Stimulated activated CD8-positive, alpha-beta memory T cell treated with anti-CD3 and anti-CD28 coated beads, Interleukin-7, amount 100 ng/mL, for 24 hours (primary cell): ENCODE results near the gene RSPO4.
A peak's percentile ranks its signal among the peaks of the same experiment; 100 is the strongest.

ENCODE experiments used
- DNase-seq: peaks from one replicate; pipeline ENCODE4 v3.0.0-alpha.2; 2020; ENCODE audit warnings: low read depth

The RSPO4 gene

GRCh38 chr20:967796-968742 is 34.0 kb downstream of the RSPO4 start:
- DNase-seq: no peak

GRCh38 chr20:965956-966355 is 36.2 kb downstream of the RSPO4 start:
- no peak for DNase-seq

GRCh38 chr20:963795-964194 is 38.3 kb downstream of the RSPO4 start:
- DNase-seq: no peak

GRCh38 chr20:962683-963082 is 39.4 kb downstream of the RSPO4 start:
- DNase-seq: no peak

- DNase-seq: no peak
Measured at GRCh38 chr20:962223-962622, 39.9 kb downstream of the RSPO4 start.

GRCh38 chr20:961768-962167 is 40.3 kb downstream of the RSPO4 start:
- no peak for DNase-seq

- no peak for DNase-seq
Measured at GRCh38 chr20:959996-960615, 42.0 kb downstream of the RSPO4 start.

GRCh38 chr20:958936-959815 is 42.9 kb downstream of the RSPO4 start:
- no peak for DNase-seq

- no peak for DNase-seq
Measured at GRCh38 chr20:957544-957943, 44.6 kb downstream of the RSPO4 start.

- peak; percentile 52 for DNase-seq
Measured at GRCh38 chr20:956330-956951, 45.7 kb downstream of the RSPO4 start.

- no peak for DNase-seq
Measured at GRCh38 chr20:955656-956055, 46.5 kb downstream of the RSPO4 start.

- no peak for DNase-seq
Measured at GRCh38 chr20:955111-955510, 47.0 kb downstream of the RSPO4 start.

GRCh38 chr20:953742-954141 is 48.4 kb downstream of the RSPO4 start:
- DNase-seq: no peak

- no peak for DNase-seq
Measured at GRCh38 chr20:952196-952795, 49.8 kb downstream of the RSPO4 start.

GRCh38 chr20:951384-952169 is 50.5 kb downstream of the RSPO4 start:
- no peak for DNase-seq

- DNase-seq: no peak
Measured at GRCh38 chr20:949717-950116, 52.4 kb downstream of the RSPO4 start.

GRCh38 chr20:946826-947225 is 55.3 kb downstream of the RSPO4 start:
- DNase-seq: no peak

GRCh38 chr20:945841-946240 is 56.3 kb downstream of the RSPO4 start:
- DNase-seq: no peak

GRCh38 chr20:944774-945410 is 57.2 kb downstream of the RSPO4 start:
- no peak for DNase-seq

- DNase-seq: no peak
Measured at GRCh38 chr20:944148-944547, 58.0 kb downstream of the RSPO4 start.
